Sigmoid colon (tissue), 7 donors: ENCODE data around the gene ARR3. TPM values are rescaled to one million over a fixed set of nuclear protein-coding genes. Genes with fewer than 3 reads are reported as not detected.
"Not testable (repeated sequence)": the region's sequence is repeated elsewhere in the genome, so short reads cannot be mapped to it uniquely, and the experiment has no call there.

Experiments
- DNase-seq: peaks from one replicate; pipeline ENCODE4 v3.0.0-alpha.2; 2019
- H3K27ac ChIP-seq, 4 donors: fragments of 200-600 bp; sonication (generic); one replicate each; pipeline ENCODE4 v1.5.1; 2016 to 2019; ENCODE audit warnings: mild to moderate bottlenecking in 1 of 4
- H3K27me3 ChIP-seq, 3 donors: fragments of 200-600 bp; sonication (generic); one replicate each; pipeline ENCODE4 v1.5.1; 2019; ENCODE audit warnings: mild to moderate bottlenecking in 1 of 3
- H3K36me3 ChIP-seq, 4 donors: fragments of 200-600 bp; sonication (generic); one replicate each; pipeline ENCODE4 v1.5.1; 2016 to 2019
- H3K4me1 ChIP-seq, 4 donors: fragments of 200-600 bp; sonication (generic); one replicate each; pipeline ENCODE4 v1.5.1; 2017 to 2019
- H3K4me3 ChIP-seq, 4 donors: fragments of 200-600 bp; sonication (generic); one replicate each; pipeline ENCODE4 v1.5.1; 2017 to 2019; ENCODE audit warnings: mild to moderate bottlenecking in 2 of 4, moderate library complexity in 1 of 4
- H3K9me3 ChIP-seq, 4 donors: fragments of 200-600 bp in 3 of 4; sonication (generic) in 3 of 4; one replicate each; pipeline versions ENCODE4 v1.5.1 to v1.6.1; 2013 to 2019
- EP300 ChIP-seq, 4 donors: sonication (generic); formaldehyde crosslinking; IDR thresholded peaks; one replicate each; pipeline ENCODE4 v1.6.1; 2017; ENCODE audit warnings: antibody characterized with exemption in 4 of 4
- POLR2A ChIP-seq, 2 donors: fragments of 450-650 bp; IDR thresholded peaks; one replicate each; pipeline ENCODE4 v1.6.1; 2016; ENCODE audit warnings: antibody characterized with exemption in 2 of 2, mild to moderate bottlenecking in 2 of 2, moderate library complexity in 2 of 2
- POLR2AphosphoS5 ChIP-seq, 4 donors: sonication (generic); formaldehyde crosslinking; IDR thresholded peaks; one replicate each; pipeline ENCODE4 v1.6.1; 2017; ENCODE audit warnings: antibody characterized with exemption in 4 of 4
- WGBS, 2 donors: extraction: QIAGEN DNeasy Blood & Tissue Kit; methylation state at CpG; one replicate each; pipeline ENCODE4 v1.1.7; 2013; 5-methylcytosine and 5-hydroxymethylcytosine counted together
- intact Hi-C: fragments of 100-400 bp; cut with DNase I; formaldehyde crosslinking; loops from one replicate; pipeline ENCODE4 v1.15.1; 2023
- polyA plus RNA-seq, 3 donors: library from polyadenylated mRNA; stranded (reverse); fragments of 200-250 nt; gene quantifications; one replicate each; pipeline ENCODE4 v1.2.3, GENCODE V29; 2013
- total RNA-seq, 4 donors: library from RNA; depleted of rRNA; stranded (reverse); fragments of >200 nt; gene quantifications; one replicate each; pipeline ENCODE4 v1.1.0, GENCODE V29; 2016
- TF ChIP-seq, protein P1 (sequence below), 4 experiments: fragments of 450-650 bp in 3 of 4; fragments of 200-600 bp in 1 of 4; IDR thresholded peaks; one replicate each; pipeline ENCODE4 v1.5.1; 2016 to 2019; ENCODE audit warnings: antibody characterized with exemption in 4 of 4, mild to moderate bottlenecking in 3 of 4, moderate library complexity in 2 of 4
- donor health status: healthy with polysubstance abuse.
- donor health status: Bipolar disorder and iron deficiency.
- donor health status: healthy.

Gene ARR3
- total and polyA plus RNA-seq, 7 donors: 0.25 to 0.60 TPM; not detected in 5

GRCh38 chrX:70234355-70234754, 33.8 kb upstream of the ARR3 start, which contains the start of gene AWAT1:
TSS of gene AWAT1 (plus strand) at chrX:70234655. CDS start at chrX:70234696, 41 bp downstream.
- Histone ChIP-seq H3K4me1 (no peaks in the 10 kb centered on the region), H3K9me3 (no peaks in the 10 kb centered on the region), H3K27ac (no peak within 1 kb of the TSS), H3K4me3 (no peak within 1 kb of the TSS), H3K36me3 (no peaks in the 10 kb centered on the region), H3K27me3 (no peaks in the 10 kb centered on the region)
- no peak for DNase-seq
- TF ChIP-seq, protein P1, sequence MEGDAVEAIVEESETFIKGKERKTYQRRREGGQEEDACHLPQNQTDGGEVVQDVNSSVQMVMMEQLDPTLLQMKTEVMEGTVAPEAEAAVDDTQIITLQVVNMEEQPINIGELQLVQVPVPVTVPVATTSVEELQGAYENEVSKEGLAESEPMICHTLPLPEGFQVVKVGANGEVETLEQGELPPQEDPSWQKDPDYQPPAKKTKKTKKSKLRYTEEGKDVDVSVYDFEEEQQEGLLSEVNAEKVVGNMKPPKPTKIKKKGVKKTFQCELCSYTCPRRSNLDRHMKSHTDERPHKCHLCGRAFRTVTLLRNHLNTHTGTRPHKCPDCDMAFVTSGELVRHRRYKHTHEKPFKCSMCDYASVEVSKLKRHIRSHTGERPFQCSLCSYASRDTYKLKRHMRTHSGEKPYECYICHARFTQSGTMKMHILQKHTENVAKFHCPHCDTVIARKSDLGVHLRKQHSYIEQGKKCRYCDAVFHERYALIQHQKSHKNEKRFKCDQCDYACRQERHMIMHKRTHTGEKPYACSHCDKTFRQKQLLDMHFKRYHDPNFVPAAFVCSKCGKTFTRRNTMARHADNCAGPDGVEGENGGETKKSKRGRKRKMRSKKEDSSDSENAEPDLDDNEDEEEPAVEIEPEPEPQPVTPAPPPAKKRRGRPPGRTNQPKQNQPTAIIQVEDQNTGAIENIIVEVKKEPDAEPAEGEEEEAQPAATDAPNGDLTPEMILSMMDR (IDR thresholded peaks at IDR 0.05): no peak
- no peak for TF ChIP-seq POLR2A (IDR thresholded peaks at IDR 0.05)
- no peak for TF ChIP-seq POLR2AphosphoS5 (IDR thresholded peaks at IDR 0.05)
- TF ChIP-seq EP300 (IDR thresholded peaks at IDR 0.05): no peak
- 73 to 93% methylated on average over 3 of the region's 3 CpGs for WGBS, 2 donors
- intact Hi-C loops: no loop called here

DNA sequence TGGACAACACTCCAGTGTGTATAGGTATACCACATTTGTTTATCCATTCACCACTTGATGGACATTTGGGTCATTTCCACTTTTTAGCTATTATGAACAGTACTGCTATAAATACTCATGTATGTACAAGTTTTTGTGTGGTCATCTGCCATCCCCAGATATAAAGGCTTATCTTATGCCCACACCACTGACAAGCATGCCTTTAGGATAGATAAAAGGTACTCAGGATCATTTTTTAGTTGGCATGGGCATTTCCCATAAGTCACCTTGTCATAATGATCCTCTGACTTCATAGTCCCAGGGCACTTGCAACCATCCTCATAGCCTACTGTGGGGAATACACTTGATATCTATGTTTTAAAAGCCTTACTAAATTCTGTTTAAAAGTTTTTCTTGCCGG, 27.4 kb upstream of the ARR3 start:
- H3K36me3 ChIP-seq: no peaks in the 10 kb centered on the region
- no peak overlapping the region for H3K4me3 ChIP-seq
- no peak for DNase-seq
- no peaks in the 10 kb centered on the region for H3K9me3 ChIP-seq
- no peaks in the 10 kb centered on the region for H3K27me3 ChIP-seq
- H3K4me1 ChIP-seq: no peaks in the 10 kb centered on the region
- no peak overlapping the region for H3K27ac ChIP-seq
- intact Hi-C loops: no loop called here
- no peak for TF ChIP-seq EP300 (IDR thresholded peaks at IDR 0.05)
- TF ChIP-seq, protein P1 (IDR thresholded peaks at IDR 0.05): no peak
- TF ChIP-seq POLR2A (IDR thresholded peaks at IDR 0.05): no peak
- no peak for TF ChIP-seq POLR2AphosphoS5 (IDR thresholded peaks at IDR 0.05)
- 97 to 100% methylated on average over 1 of the region's 1 CpG for WGBS, 2 donors

GRCh38 chrX:70241501-70241900, 26.6 kb upstream of the ARR3 start:
- Histone ChIP-seq H3K4me1 (no peaks in the 10 kb centered on the region), H3K4me3 (no peak overlapping the region), H3K36me3 (no peaks in the 10 kb centered on the region), H3K27me3 (no peaks in the 10 kb centered on the region), H3K27ac (no peak overlapping the region), H3K9me3 (no peaks in the 10 kb centered on the region)
- TF ChIP-seq EP300 (IDR thresholded peaks at IDR 0.05) (no peak), POLR2A (IDR thresholded peaks at IDR 0.05) (no peak), POLR2AphosphoS5 (IDR thresholded peaks at IDR 0.05) (no peak)
- TF ChIP-seq, protein P1 (IDR thresholded peaks at IDR 0.05): no peak
- intact Hi-C loops: no loop called here
- DNase-seq: no peak
- WGBS, 2 donors: 85 to 94% methylated on average over 2 of the region's 2 CpGs

DNA sequence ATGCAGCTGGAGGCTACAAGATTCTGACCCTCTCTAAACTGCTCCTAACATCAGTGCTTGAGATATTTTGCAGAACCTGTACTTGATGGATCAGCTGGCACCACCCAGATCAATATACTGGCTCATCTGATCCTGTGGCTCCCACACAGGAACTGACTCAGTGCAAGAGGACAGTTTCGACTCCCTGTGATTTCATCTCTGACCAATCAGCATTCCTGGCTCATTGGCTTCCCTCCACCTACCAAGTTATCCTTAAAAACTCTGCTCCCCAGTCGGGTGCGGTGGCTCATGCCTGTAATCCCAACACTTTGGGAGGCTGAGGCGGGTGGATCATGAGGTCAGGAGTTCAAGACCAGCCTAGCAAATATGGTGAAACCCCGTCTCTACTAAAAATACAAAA, 24.5 kb upstream of the ARR3 start:
- H3K9me3 ChIP-seq, H3K4me3 ChIP-seq, H3K4me1 ChIP-seq, DNase-seq, H3K27ac ChIP-seq, H3K27me3 ChIP-seq, intact Hi-C loops, H3K36me3 ChIP-seq: not testable (repeated sequence)
- WGBS, 2 donors: 87 to 89% methylated on average over 5 of the region's 5 CpGs

DNA sequence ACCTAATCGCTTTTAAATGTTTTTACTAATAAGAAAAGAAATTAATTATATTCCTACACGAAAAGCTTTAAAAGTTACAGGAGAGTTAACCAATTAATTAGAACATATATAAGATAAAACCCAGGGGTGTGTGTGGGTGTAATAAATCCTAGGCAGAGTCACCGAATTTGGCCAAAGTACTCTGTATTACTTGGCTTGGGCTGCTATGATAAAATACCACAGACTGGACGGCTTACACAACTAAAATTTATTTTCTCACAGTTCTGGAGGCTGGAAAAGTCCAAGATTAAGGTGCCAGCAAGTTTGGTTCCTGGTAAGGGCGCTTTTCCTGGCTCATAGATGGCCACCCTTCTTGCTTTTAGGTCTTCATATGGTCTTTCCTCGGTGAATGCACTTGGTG, 23.3 kb upstream of the ARR3 start:
- no peak for DNase-seq
- no peak for TF ChIP-seq POLR2A (IDR thresholded peaks at IDR 0.05)
- H3K27me3 ChIP-seq: no peaks in the 10 kb centered on the region
- no peak overlapping the region for H3K4me3 ChIP-seq
- H3K36me3 ChIP-seq: no peaks in the 10 kb centered on the region
- no peak overlapping the region for H3K27ac ChIP-seq
- no peaks in the 10 kb centered on the region for H3K9me3 ChIP-seq
- intact Hi-C loops: no loop called here
- H3K4me1 ChIP-seq: no peaks in the 10 kb centered on the region
- WGBS, 2 donors: 86 to 88% methylated on average over 6 of the region's 6 CpGs

- no peaks in the 10 kb centered on the region for H3K4me1 ChIP-seq
- WGBS, 2 donors: 47 to 84% methylated on average over 2 of the region's 2 CpGs
- no peaks in the 10 kb centered on the region for H3K36me3 ChIP-seq
- intact Hi-C loops: no loop called here
- no peak overlapping the region for H3K4me3 ChIP-seq
- H3K27me3 ChIP-seq: no peaks in the 10 kb centered on the region
- no peak for DNase-seq
- H3K27ac ChIP-seq: no peak overlapping the region
- no peaks in the 10 kb centered on the region for H3K9me3 ChIP-seq
- TF ChIP-seq POLR2AphosphoS5 (IDR thresholded peaks at IDR 0.05) (no peak), POLR2A (IDR thresholded peaks at IDR 0.05) (no peak), EP300 (IDR thresholded peaks at IDR 0.05) (no peak)
- TF ChIP-seq, protein P1 (IDR thresholded peaks at IDR 0.05): no peak
Measured at GRCh38 chrX:70247252-70247651, 20.9 kb upstream of the ARR3 start.
